Upper lobe of left lung (tissue), 6 donors: ENCODE measurements around the gene UCHL3. TPM values are rescaled to one million over a fixed set of nuclear protein-coding genes. Genes with fewer than 3 reads are reported as not detected.

Source experiments
- ATAC-seq, 2 donors: fragments of 200-7000 bp; cut with Tn5 transposase; one replicate each; pipeline ENCODE4 v1.9.1; 2022; ENCODE audit warnings: mild to moderate bottlenecking in 2 of 2, moderate library complexity in 2 of 2; ENCODE audit not compliant: low FRiP score in 2 of 2
- DNase-seq, 2 donors: peaks; one replicate each; pipeline ENCODE4 v3.0.0-alpha.2; 2019 to 2020
- H3K27ac ChIP-seq, 4 donors: fragments of 200-600 bp; sonication (generic); one replicate each; pipeline ENCODE4 v1.5.1; 2016 to 2019
- H3K27me3 ChIP-seq, 4 donors: fragments of 200-600 bp; sonication (generic); one replicate each; pipeline ENCODE4 v1.5.1; 2017 to 2019
- H3K36me3 ChIP-seq, 4 donors: fragments of 200-600 bp; sonication (generic); one replicate each; pipeline ENCODE4 v1.5.1; 2016 to 2019
- H3K4me1 ChIP-seq, 4 donors: fragments of 200-600 bp; sonication (generic); one replicate each; pipeline ENCODE4 v1.5.1; 2018 to 2019
- H3K4me3 ChIP-seq, 4 donors: fragments of 200-600 bp; sonication (generic); one replicate each; pipeline ENCODE4 v1.5.1; 2017 to 2019; ENCODE audit warnings: mild to moderate bottlenecking in 2 of 4, moderate library complexity in 1 of 4
- H3K9me3 ChIP-seq, 4 donors: fragments of 200-600 bp; sonication (generic); one replicate each; pipeline ENCODE4 v1.5.1; 2018 to 2019
- CTCF ChIP-seq, 6 experiments: fragments of 450-650 bp in 4 of 6; fragments of 200-600 bp in 2 of 6; sonication (generic) in 2 of 6; IDR thresholded peaks; one replicate each; pipeline ENCODE4 v1.5.1; 2016 to 2019; ENCODE audit warnings: antibody characterized with exemption in 6 of 6
- EP300 ChIP-seq, 4 donors: sonication (generic); formaldehyde crosslinking; IDR thresholded peaks; one replicate each; pipeline ENCODE4 v1.5.1; 2017; ENCODE audit warnings: antibody characterized with exemption in 4 of 4, control low read depth in 2 of 4
- POLR2A ChIP-seq, 4 donors: fragments of 450-650 bp; IDR thresholded peaks; one replicate each; pipeline ENCODE4 v1.5.1; 2016 to 2017; ENCODE audit warnings: antibody characterized with exemption in 4 of 4, mild to moderate bottlenecking in 2 of 4
- POLR2AphosphoS5 ChIP-seq, 2 donors: sonication (generic); formaldehyde crosslinking; IDR thresholded peaks; one replicate each; pipeline ENCODE4 v1.5.1; 2017; ENCODE audit warnings: antibody characterized with exemption in 2 of 2
- WGBS, 2 donors: methylation state at CpG; one replicate each; pipeline ENCODE4 v1.1.5; 2017 to 2018; 5-methylcytosine and 5-hydroxymethylcytosine counted together
- total RNA-seq, 6 donors: library from RNA; depleted of rRNA in 4 of 6; stranded (reverse); fragments of >200 nt in 4 of 6; gene quantifications; one replicate each; pipeline versions ENCODE4 v1.1.0 to v1.2.1, GENCODE V29; 2016 to 2021
- donor health status: DM: no; HTN: no; CAD: no; lungs with moderate emphysema.
- donor health status: DM: no; HTN: yes; CAD: no; lungs with severe emphysema.

Gene UCHL3
- total RNA-seq, 6 donors from 2014 or later: 6.3 to 20.7 (median 11.0) TPM

- DNase-seq (no peak), ATAC-seq (no peak)
- WGBS, 2 donors: 90 to 95% methylated on average over 4 of the region's 4 CpGs
- Histone ChIP-seq H3K4me3 (no peak overlapping the region), H3K27ac (no peak overlapping the region), H3K4me1 (no peaks in the 10 kb centered on the region), H3K9me3 (no peaks in the 10 kb centered on the region), H3K27me3 (no peaks in the 10 kb centered on the region), H3K36me3 (no peaks in the 10 kb centered on the region)
- no peak for TF ChIP-seq POLR2AphosphoS5 (IDR thresholded peaks at IDR 0.05)
- TF ChIP-seq CTCF (IDR thresholded peaks at IDR 0.05): no peak
- TF ChIP-seq POLR2A (IDR thresholded peaks at IDR 0.05): no peak
- TF ChIP-seq EP300 (IDR thresholded peaks at IDR 0.05): no peak
Observed at GRCh38 chr13:75628801-75629200, 79.2 kb downstream of the UCHL3 start.

- 36 to 41% methylated on average over 2 of the region's 2 CpGs for WGBS, 2 donors
- H3K27ac ChIP-seq: no peak overlapping the region
- no peak overlapping the region for H3K4me3 ChIP-seq
- no peaks in the 10 kb centered on the region for H3K9me3 ChIP-seq
- no peak for TF ChIP-seq CTCF (IDR thresholded peaks at IDR 0.05)
- peaks cover 0 to 9% (median 0%) of the 10 kb centered on the region in 4 donors for H3K27me3 ChIP-seq
- H3K4me1 ChIP-seq: peaks cover 12 to 22% (median 17%) of the 10 kb centered on the region in 4 donors
- DNase-seq (no peak), ATAC-seq (no peak)
- H3K36me3 ChIP-seq: no peaks in the 10 kb centered on the region
Observed at GRCh38 chr13:75633285-75633684, 83.7 kb downstream of the UCHL3 start.

- Histone ChIP-seq H3K9me3 (no peaks in the 10 kb centered on the region), H3K4me1 (peaks cover 12 to 22% (median 17%) of the 10 kb centered on the region in 4 donors), H3K27ac (peak overlapping the region; percentile 68 to 87 (median 79)), H3K4me3 (peak overlapping the region; percentile 57 to 87 (median 76)), H3K36me3 (no peaks in the 10 kb centered on the region), H3K27me3 (peaks cover 0 to 9% (median 0%) of the 10 kb centered on the region in 4 donors)
- DNase-seq (no peak), ATAC-seq (peak in 1 of 2 donors; percentile 17)
- WGBS, 2 donors: 47 to 62% methylated on average over 23 to 28 of the region's 49 CpGs
- TF ChIP-seq EP300 (IDR thresholded peaks at IDR 0.05) (no peak), POLR2AphosphoS5 (IDR thresholded peaks at IDR 0.05) (no peak), POLR2A (IDR thresholded peaks at IDR 0.05) (no peak), CTCF (IDR thresholded peaks at IDR 0.05) (no peak)
Observed at GRCh38 chr13:75635101-75635827, 85.7 kb downstream of the UCHL3 start.

- ATAC-seq (peak; percentile 76 to 88), DNase-seq (peak; percentile 57 to 93)
- H3K36me3 ChIP-seq: no peaks in the 10 kb centered on the region
- H3K4me1 ChIP-seq: peaks cover 12 to 23% (median 17%) of the 10 kb centered on the region in 4 donors
- peaks cover 0 to 9% (median 0%) of the 10 kb centered on the region in 4 donors for H3K27me3 ChIP-seq
- 0% methylated on average over 22 of the region's 76 CpGs; no CpG with 5 or more reads in 1 of the 2 donors for WGBS, 2 donors
- H3K9me3 ChIP-seq: no peaks in the 10 kb centered on the region
- H3K4me3 ChIP-seq: peak within 1 kb of the TSS; percentile 57 to 87 (median 76)
- TF ChIP-seq POLR2A (IDR thresholded peaks at IDR 0.05): peak in 2 of 4 donors; percentile 8 to 16
- peak in 1 of 2 donors; percentile 50 for TF ChIP-seq POLR2AphosphoS5 (IDR thresholded peaks at IDR 0.05)
- no peak for TF ChIP-seq CTCF (IDR thresholded peaks at IDR 0.05)
- no peak for TF ChIP-seq EP300 (IDR thresholded peaks at IDR 0.05)
- peak within 1 kb of the TSS; percentile 68 to 87 (median 79) for H3K27ac ChIP-seq
Observed at GRCh38 chr13:75635828-75636435, 86.3 kb downstream of the UCHL3 start, which contains the start of gene LMO7. Gene LMO7, plus strand, starts transcription at chr13:75636330. Its CDS starts 328 bp downstream, at chr13:75636658.
